Measurements from ENCODE around the gene OR2A12.

The OR2A12 gene

GRCh38 chr7:144133307-144133706, 47.2 kb downstream of the OR2A12 start:
- no peaks in the 10 kb centered on the region for H3K9me3 ChIP-seq (ENCODE audit: severe bottlenecking)
- no peaks in the 10 kb centered on the region for H3K36me3 ChIP-seq (ENCODE audit: low read depth)
- H3K27me3 ChIP-seq (ENCODE audit: insufficient read depth, poor library complexity, severe bottlenecking), result no peaks in the 10 kb centered on the region
- DNase-seq (ENCODE audit: low spot score) (no peak), ATAC-seq (ENCODE audit: low read depth) (no peak)
- H3K27ac ChIP-seq (ENCODE audit: poor library complexity, severe bottlenecking), result no peak overlapping the region
- no peaks in the 10 kb centered on the region for H3K4me1 ChIP-seq (ENCODE audit: insufficient read depth, poor library complexity, severe bottlenecking)
- H3K4me3 ChIP-seq (ENCODE audit: severe bottlenecking), result no peak overlapping the region
- no peak for TF ChIP-seq CTCF (IDR thresholded peaks at IDR 0.05; ENCODE audit: poor library complexity, severe bottlenecking)

GRCh38 chr7:144134116-144134515, 48.0 kb downstream of the OR2A12 start:
- no peak for TF ChIP-seq CTCF (IDR thresholded peaks at IDR 0.05; ENCODE audit: poor library complexity, severe bottlenecking)
- no peak for ATAC-seq (ENCODE audit: low read depth)

GRCh38 chr7:144137501-144137900, 51.4 kb downstream of the OR2A12 start:
- ATAC-seq (ENCODE audit: low read depth) (no peak), DNase-seq (ENCODE audit: low spot score) (no peak)
- Histone ChIP-seq H3K27ac (ENCODE audit: poor library complexity, severe bottlenecking) (no peak overlapping the region), H3K4me1 (ENCODE audit: insufficient read depth, poor library complexity, severe bottlenecking) (no peaks in the 10 kb centered on the region), H3K36me3 (ENCODE audit: low read depth) (no peaks in the 10 kb centered on the region), H3K9me3 (ENCODE audit: severe bottlenecking) (no peaks in the 10 kb centered on the region), H3K27me3 (ENCODE audit: insufficient read depth, poor library complexity, severe bottlenecking) (no peaks in the 10 kb centered on the region), H3K4me3 (ENCODE audit: severe bottlenecking) (no peak overlapping the region)
- no peak for TF ChIP-seq CTCF (IDR thresholded peaks at IDR 0.05; ENCODE audit: poor library complexity, severe bottlenecking)

More at GRCh38 chr7:144134116-144134515, 48.0 kb downstream of the OR2A12 start:
- no peak overlapping the region for H3K27ac ChIP-seq (ENCODE audit: poor library complexity, severe bottlenecking)
- no peaks in the 10 kb centered on the region for H3K36me3 ChIP-seq (ENCODE audit: low read depth)
- H3K4me3 ChIP-seq (ENCODE audit: severe bottlenecking), result no peak overlapping the region
- H3K27me3 ChIP-seq (ENCODE audit: insufficient read depth, poor library complexity, severe bottlenecking), result no peaks in the 10 kb centered on the region
- no peak for DNase-seq (ENCODE audit: low spot score)
- no peaks in the 10 kb centered on the region for H3K9me3 ChIP-seq (ENCODE audit: severe bottlenecking)
- no peaks in the 10 kb centered on the region for H3K4me1 ChIP-seq (ENCODE audit: insufficient read depth, poor library complexity, severe bottlenecking)

GRCh38 chr7:144142187-144142586, 56.1 kb downstream of the OR2A12 start:
- ATAC-seq (ENCODE audit: low read depth) (no peak), DNase-seq (ENCODE audit: low spot score) (no peak)
- no peaks in the 10 kb centered on the region for H3K36me3 ChIP-seq (ENCODE audit: low read depth)
- no peak overlapping the region for H3K27ac ChIP-seq (ENCODE audit: poor library complexity, severe bottlenecking)
- no peak overlapping the region for H3K4me3 ChIP-seq (ENCODE audit: severe bottlenecking)
- no peaks in the 10 kb centered on the region for H3K27me3 ChIP-seq (ENCODE audit: insufficient read depth, poor library complexity, severe bottlenecking)
- no peaks in the 10 kb centered on the region for H3K4me1 ChIP-seq (ENCODE audit: insufficient read depth, poor library complexity, severe bottlenecking)
- no peaks in the 10 kb centered on the region for H3K9me3 ChIP-seq (ENCODE audit: severe bottlenecking)
- TF ChIP-seq CTCF (IDR thresholded peaks at IDR 0.05; ENCODE audit: poor library complexity, severe bottlenecking), result no peak

- ATAC-seq (ENCODE audit: low read depth) (no peak), DNase-seq (ENCODE audit: low spot score) (no peak)
- Histone ChIP-seq H3K27ac (ENCODE audit: poor library complexity, severe bottlenecking) (no peak overlapping the region), H3K4me1 (ENCODE audit: insufficient read depth, poor library complexity, severe bottlenecking) (no peaks in the 10 kb centered on the region), H3K9me3 (ENCODE audit: severe bottlenecking) (peaks cover 2% of the 10 kb centered on the region), H3K36me3 (ENCODE audit: low read depth) (no peaks in the 10 kb centered on the region), H3K27me3 (ENCODE audit: insufficient read depth, poor library complexity, severe bottlenecking) (no peaks in the 10 kb centered on the region), H3K4me3 (ENCODE audit: severe bottlenecking) (no peak overlapping the region)
- no peak for TF ChIP-seq CTCF (IDR thresholded peaks at IDR 0.05; ENCODE audit: poor library complexity, severe bottlenecking)
Measured at GRCh38 chr7:144144426-144144825, 58.3 kb downstream of the OR2A12 start.

All from RWPE2 (cell line).